K562 (cell line): Measurements from ENCODE around the gene PAK1IP1. TPM values are rescaled to one million over a fixed set of nuclear protein-coding genes. Genes with fewer than 3 reads are reported as not detected.

Experiments used
- ATF2 ChIP-seq: sonication (generic); formaldehyde crosslinking; IDR thresholded peaks from 2 replicates; pipeline ENCODE4 v1.8.1; 2022; ENCODE audit warnings: missing genetic modification reagents
- BRF2 ChIP-seq: IDR thresholded peaks from 3 replicates; pipeline ENCODE4 v1.6.1; 2011; ENCODE audit warnings: borderline replicate concordance, mild to moderate bottlenecking; ENCODE audit not compliant: insufficient read length, insufficient read depth
- CBX3 ChIP-seq, 2 experiments: IDR thresholded peaks; 1 replicate in 1 of 2; 2 replicates in 1 of 2; pipeline ENCODE4 v1.6.1; 2012; ENCODE audit warnings: inconsistent platforms in 2 of 2, low read length in 2 of 2, borderline replicate concordance in 1 of 2, control low read depth in 1 of 2
- FOXA3 ChIP-seq, 2 experiments: fragments of 450-650 bp in 1 of 2; sonication (generic) in 1 of 2; formaldehyde crosslinking; IDR thresholded peaks in 1 of 2; conservative IDR thresholded peaks in 1 of 2; 2 replicates each; pipeline versions ENCODE4 v1.4.0 to v1.8.0; 2020 to 2022; ENCODE audit warnings: mild to moderate bottlenecking in 2 of 2, missing genetic modification reagents in 1 of 2
- HNRNPK ChIP-seq: fragments of 200-400 bp; formaldehyde crosslinking; IDR thresholded peaks from one replicate; pipeline ENCODE4 v1.6.1; 2018; ENCODE audit warnings: mild to moderate bottlenecking, low read depth, low read length; ENCODE audit not compliant: poor library complexity, severe bottlenecking
- JUN ChIP-seq, 2 experiments: sonication (generic) in 1 of 2; formaldehyde crosslinking in 1 of 2; IDR thresholded peaks; 2 replicates each; pipeline versions ENCODE4 v1.6.1 to v1.8.0; 2012 to 2022; ENCODE audit warnings: borderline replicate concordance in 2 of 2, mild to moderate bottlenecking in 2 of 2, improper control_type of control experiment in 1 of 2, low read depth in 1 of 2, low read length in 1 of 2, missing genetic modification reagents in 1 of 2
- NFRKB ChIP-seq: fragments of 450-650 bp; IDR thresholded peaks from 2 replicates; pipeline ENCODE4 v1.6.1; 2016; ENCODE audit warnings: low read depth
- PML ChIP-seq: IDR thresholded peaks from 2 replicates; pipeline ENCODE4 v1.6.1; 2012; ENCODE audit warnings: low read length, inconsistent platforms
- POLR2AphosphoS5 ChIP-seq: IDR thresholded peaks from 2 replicates; pipeline ENCODE4 v1.6.1; 2011; ENCODE audit warnings: mild to moderate bottlenecking, low read depth, low read length, moderate library complexity; ENCODE audit not compliant: control insufficient read depth, insufficient read depth
- RBM25 ChIP-seq: fragments of 200-400 bp; formaldehyde crosslinking; IDR thresholded peaks from 2 replicates; pipeline ENCODE4 v1.6.1; 2018; ENCODE audit warnings: low read length, low read depth, moderate library complexity; ENCODE audit not compliant: severe bottlenecking
- TBL1XR1 ChIP-seq, 2 experiments: IDR thresholded peaks; 2 replicates each; pipeline ENCODE4 v1.6.1; 2012; ENCODE audit warnings: improper control_type of control experiment in 2 of 2, low read length in 2 of 2, mild to moderate bottlenecking in 1 of 2
- ZKSCAN1 ChIP-seq: fragments of 150-350 bp; IDR thresholded peaks from 2 replicates; pipeline ENCODE4 v1.6.1; 2016; ENCODE audit warnings: low read depth, low read length
- ZNF12 ChIP-seq: sonication (generic); formaldehyde crosslinking; IDR thresholded peaks from 2 replicates; pipeline ENCODE4 v1.4.0; 2020; ENCODE audit warnings: mild to moderate bottlenecking, missing genetic modification reagents
- ZNF407 ChIP-seq: fragments of 450-650 bp; IDR thresholded peaks from 2 replicates; pipeline ENCODE4 v1.6.1; 2016; ENCODE audit warnings: low read depth
- polyA plus RNA-seq, 8 experiments: library from polyadenylated mRNA; depleted of rRNA in 4 of 8; stranded (reverse) in 5 of 8; unstranded in 3 of 8; fragments of >200 nt; fragmentation: Nextera tagmentation in 2 of 8; fragmentation: Illumina TruSeq in 1 of 8; extraction: Ambion mirVana in 2 of 8; extraction: Trizol in 1 of 8; gene quantifications; 2 replicates each; pipeline versions ENCODE4 v1.2.1 to v1.2.3, GENCODE V29; 2011 to 2014; ENCODE audit warnings: inconsistent platforms in 1 of 8, missing spikeins in 1 of 8
- total RNA-seq, 7 experiments: library from RNA; depleted of rRNA in 6 of 7; stranded (reverse); fragments of >200 nt in 6 of 7; fragmentation: Illumina TruSeq in 2 of 7; extraction: Trizol in 2 of 7; gene quantifications; 2 replicates each; pipeline versions ENCODE4 v1.2.1 to v1.2.3, GENCODE V29; 2011 to 2021; ENCODE audit warnings: low replicate concordance in 1 of 7

The PAK1IP1 gene
- total and polyA plus RNA-seq, 9 of the 15 experiments (the other 6 are each of a cell fraction or from before 2014, with no cell fraction given): 50.0 to 200 (median 87.0) TPM

GRCh38 chr6:10721850-10722569, 27.2 kb downstream of the PAK1IP1 start (continued):
- TF ChIP-seq BRF2: no peak
- TF ChIP-seq PML: no peak
- TF ChIP-seq POLR2AphosphoS5: no peak
- TF ChIP-seq JUN (IDR thresholded peaks at IDR 0.05; ENCODE audit: borderline replicate concordance, low read depth, low read length): no peak
- TF ChIP-seq JUN (CRISPR knock-in tag; IDR thresholded peaks at IDR 0.05; ENCODE audit: borderline replicate concordance): peak; percentile 18; the same call in 1 of the 2 replicates
- TF ChIP-seq ZNF12 (CRISPR knock-in tag): no peak
- no peak for TF ChIP-seq HNRNPK
- 0 out of 2 replicates have a peak, but pooled peaks have one; percentile 27 for TF ChIP-seq NFRKB
- no peak for TF ChIP-seq ATF2 (CRISPR knock-in tag)
- TF ChIP-seq ZNF407: no peak
- peak; percentile 34 for TF ChIP-seq RBM25
- TF ChIP-seq TBL1XR1 (IDR thresholded peaks at IDR 0.05; ENCODE audit: low read length in 2 of 2): no peak
- TF ChIP-seq FOXA3 (CRISPR knock-in tag; conservative IDR thresholded peaks at IDR 0.05 in 1 of 2, IDR thresholded peaks at IDR 0.05 in 1 of 2): no peak
- no peak for TF ChIP-seq CBX3 (IDR thresholded peaks at IDR 0.05; ENCODE audit: borderline replicate concordance in 1 of 2, low read length in 2 of 2)
- TF ChIP-seq ZKSCAN1: no peak
